HepG2 (cell line): ENCODE data around the gene ZMIZ1. TPM values are rescaled to one million over a fixed set of nuclear protein-coding genes. Genes with fewer than 3 reads are reported as not detected.

Experiments used
- ATAC-seq: fragments of 200-7000 bp; cut with Tn5 transposase; 3 replicates; pipeline ENCODE4 v1.9.1; 2020; ENCODE audit warnings: mild to moderate bottlenecking, moderate library complexity
- BruUV-seq: library from RNA; stranded (reverse); fragments of 400-500 nt; replicated peaks from 2 replicates; lab custom pipeline; 2021; lab: Mats Ljungman, UMichigan
- CTCF ChIA-PET: fragments of 300-600 bp; formaldehyde crosslinking; extraction: SDS; loops from one replicate; lab custom pipeline; 2021; ENCODE audit warnings: low total read pairs, inconsistent platforms, low intra/inter-chr PET ratio; lab: Yijun Ruan, JAX
- POLR2A ChIA-PET: fragments of 350-600 bp; sonication (Branson Sonifier 250); formaldehyde crosslinking; loops from one replicate; lab custom pipeline; 2020; ENCODE audit warnings: antibody characterized with exemption, inconsistent platforms; lab: Yijun Ruan, JAX
- DNase-seq: peaks from one replicate; pipeline ENCODE4 v3.0.0-alpha.2; 2015; ENCODE audit warnings: low spot score
- FAIRE-seq: peaks from 3 replicates; lab custom pipeline; 2011; peaks lifted over from hg19 to GRCh38; lab: Jason Lieb, UNC
- H2AFZ ChIP-seq: one replicate; pipeline ENCODE4 v1.6.1; 2011; ENCODE audit warnings: low read length, inconsistent platforms
- H3K27ac ChIP-seq: fragments of 300-600 bp; 3 replicates; pipeline ENCODE4 v1.8.0; 2011; ENCODE audit warnings: mixed run types, mild to moderate bottlenecking, mixed read lengths, low read length, inconsistent platforms; ENCODE audit not compliant: insufficient read depth; ENCODE audit errors: extremely low read length
- H3K27me3 ChIP-seq, 2 experiments: fragments of 200-600 bp in 1 of 2; 2 replicates in 1 of 2; 3 replicates in 1 of 2; pipeline versions ENCODE4 v1.6.0 to v1.8.0; 2011; ENCODE audit warnings: low read length in 2 of 2, mild to moderate bottlenecking in 2 of 2, moderate library complexity in 2 of 2, inconsistent platforms in 1 of 2; ENCODE audit not compliant: insufficient read depth in 2 of 2, control insufficient read depth in 1 of 2
- H3K36me3 ChIP-seq, 2 experiments: fragments of 200-600 bp in 1 of 2; replicated peaks in 1 of 2; 2 replicates in 1 of 2; 3 replicates in 1 of 2; pipeline versions ENCODE4 v1.5.1 to v1.8.0; 2011; ENCODE audit warnings: low read length in 2 of 2, inconsistent platforms in 1 of 2; ENCODE audit not compliant: insufficient read depth in 2 of 2, control insufficient read depth in 1 of 2
- H3K4me1 ChIP-seq: 2 replicates; pipeline ENCODE4 v1.5.1; 2012; ENCODE audit warnings: low read length, inconsistent platforms; ENCODE audit not compliant: insufficient read depth
- H3K4me2 ChIP-seq: 2 replicates; pipeline ENCODE4 v1.6.0; 2011; ENCODE audit warnings: low read depth, low read length, inconsistent platforms
- H3K4me3 ChIP-seq, 3 experiments: fragments of 200-600 bp in 1 of 3; sonication (generic), shearing (Covaris generic) in 1 of 3; replicated peaks in 1 of 3; 2 replicates each; pipeline ENCODE4 v1.5.1; 2011 to 2016; ENCODE audit warnings: low read length in 3 of 3, inconsistent platforms in 2 of 3, low read depth in 2 of 3, mild to moderate bottlenecking in 2 of 3, control low read depth in 1 of 3, mixed read lengths in 1 of 3; ENCODE audit not compliant: insufficient read depth in 1 of 3
- H3K79me2 ChIP-seq: one replicate; pipeline ENCODE4 v1.6.1; 2011; ENCODE audit warnings: low read length, inconsistent platforms; ENCODE audit not compliant: insufficient read depth
- H3K9ac ChIP-seq: 2 replicates; pipeline ENCODE4 v1.6.0; 2011; ENCODE audit warnings: mild to moderate bottlenecking, low read depth, low read length, inconsistent platforms; ENCODE audit not compliant: insufficient read depth
- H3K9me3 ChIP-seq: 2 replicates; pipeline ENCODE4 v1.5.1; 2012; ENCODE audit warnings: mild to moderate bottlenecking, low read length
- H4K20me1 ChIP-seq: 2 replicates; pipeline ENCODE4 v1.6.0; 2011; ENCODE audit warnings: inconsistent platforms, mild to moderate bottlenecking, low read length, moderate library complexity; ENCODE audit not compliant: insufficient read depth
- BCL3 ChIP-seq: sonication (generic); formaldehyde crosslinking; IDR thresholded peaks from 2 replicates; pipeline ENCODE4 v1.5.1; 2020; ENCODE audit warnings: mild to moderate bottlenecking, missing genetic modification reagents, moderate library complexity
- GATAD2A ChIP-seq: IDR thresholded peaks from 2 replicates; pipeline ENCODE4 v1.6.1; 2016
- GFI1 ChIP-seq: sonication (generic); formaldehyde crosslinking; IDR thresholded peaks from 2 replicates; pipeline ENCODE4 v1.5.0; 2020; ENCODE audit warnings: missing genetic modification reagents, mild to moderate bottlenecking, borderline replicate concordance
- HOXA9 ChIP-seq: sonication (generic); formaldehyde crosslinking; IDR thresholded peaks from 2 replicates; pipeline ENCODE4 v1.8.1; 2022; ENCODE audit warnings: missing genetic modification reagents, mild to moderate bottlenecking, moderate library complexity, borderline replicate concordance
- MXD4 ChIP-seq: IDR thresholded peaks from 2 replicates; pipeline ENCODE4 v1.6.1; 2016; ENCODE audit warnings: mild to moderate bottlenecking, missing biosample characterization, missing genetic modification reagents
- MYNN ChIP-seq: sonication (generic); formaldehyde crosslinking; IDR thresholded peaks from 2 replicates; pipeline ENCODE4 v1.4.0; 2020; ENCODE audit warnings: mild to moderate bottlenecking, low read depth, missing genetic modification reagents
- RARG ChIP-seq: sonication (generic); formaldehyde crosslinking; IDR thresholded peaks from 2 replicates; pipeline ENCODE4 v1.4.0; 2020; ENCODE audit warnings: low read depth, mild to moderate bottlenecking, missing genetic modification reagents
- RBM22 ChIP-seq: fragments of 200-400 bp; formaldehyde crosslinking; optimal IDR thresholded peaks from 2 replicates; pipeline ENCODE3; 2017; ENCODE audit warnings: mild to moderate bottlenecking, low read length, moderate library complexity
- SIX1 ChIP-seq: sonication (generic); formaldehyde crosslinking; IDR thresholded peaks from 2 replicates; pipeline ENCODE4 v1.4.0; 2020; ENCODE audit warnings: missing genetic modification reagents, borderline replicate concordance
- XRCC5 ChIP-seq: fragments of 200-400 bp; formaldehyde crosslinking; optimal IDR thresholded peaks from 2 replicates; pipeline ENCODE3; 2017; ENCODE audit warnings: mild to moderate bottlenecking, low read length
- ZBTB7B ChIP-seq: sonication (generic); formaldehyde crosslinking; IDR thresholded peaks from 2 replicates; pipeline ENCODE4 v1.4.0; 2020; ENCODE audit warnings: missing genetic modification reagents
- ZNF124 ChIP-seq: sonication (generic); formaldehyde crosslinking; IDR thresholded peaks from 2 replicates; pipeline ENCODE4 v1.4.0; 2020; ENCODE audit warnings: missing genetic modification reagents
- ZNF296 ChIP-seq: sonication (generic); formaldehyde crosslinking; conservative IDR thresholded peaks from 2 replicates; pipeline ENCODE4 v1.5.0; 2020; ENCODE audit warnings: mild to moderate bottlenecking, missing genetic modification reagents
- ZNF629 ChIP-seq: sonication (generic); formaldehyde crosslinking; conservative IDR thresholded peaks from 2 replicates; pipeline ENCODE4 v1.5.0; 2020; ENCODE audit warnings: missing genetic modification reagents
- ZNF737 ChIP-seq: sonication (generic); formaldehyde crosslinking; IDR thresholded peaks from 2 replicates; pipeline ENCODE4 v1.5.0; 2020; ENCODE audit warnings: missing genetic modification reagents, mild to moderate bottlenecking, borderline replicate concordance
- ZNF768 ChIP-seq: sonication (generic); formaldehyde crosslinking; IDR thresholded peaks from 2 replicates; pipeline ENCODE4 v1.4.0; 2020; ENCODE audit warnings: missing genetic modification reagents
- WGBS: methylation state at CpG from one replicate; pipeline ENCODE4 v1.1.6; 2017; ENCODE audit warnings: low lambda C conversion rate; 5-methylcytosine and 5-hydroxymethylcytosine counted together
- in situ Hi-C: cut with HindIII; loops from 2 replicates; pipeline ENCODE4 v1.10.0; 2017; ENCODE audit warnings: low pct_unique_long_range_greater_than_20kb; ENCODE audit not compliant: extremely low pct_ligation_motif_present
- intact Hi-C: fragments of 100-400 bp; cut with micrococcal nuclease; formaldehyde crosslinking; loops from one replicate; pipeline ENCODE4 v1.10.0; 2022; ENCODE audit not compliant: unreplicated experiment
- polyA plus RNA-seq, 8 experiments: library from polyadenylated mRNA; depleted of rRNA in 3 of 8; stranded (reverse) in 7 of 8; unstranded in 1 of 8; fragments of >200 nt; fragmentation: Illumina TruSeq in 4 of 8; extraction: Trizol in 4 of 8; gene quantifications; 2 replicates each; pipeline versions ENCODE4 v1.2.1 to v1.2.3, GENCODE V29; 2011 to 2016; ENCODE audit warnings: low read depth in 4 of 8, missing spikeins in 1 of 8, mixed read lengths in 1 of 8; ENCODE audit not compliant: insufficient read depth in 1 of 8
- total RNA-seq, 5 experiments: library from RNA; depleted of rRNA; stranded (reverse); fragments of >200 nt; fragmentation: Illumina TruSeq; extraction: Trizol; gene quantifications; 2 replicates each; pipeline ENCODE4 v1.2.3, GENCODE V29; 2016; ENCODE audit warnings: low read depth in 1 of 5

ZMIZ1 gene
- total and polyA plus RNA-seq, 2 of the 13 experiments (the other 11 are each of a cell fraction or from before 2014, with no cell fraction given), result 5.3 to 10.2 TPM

DNA sequence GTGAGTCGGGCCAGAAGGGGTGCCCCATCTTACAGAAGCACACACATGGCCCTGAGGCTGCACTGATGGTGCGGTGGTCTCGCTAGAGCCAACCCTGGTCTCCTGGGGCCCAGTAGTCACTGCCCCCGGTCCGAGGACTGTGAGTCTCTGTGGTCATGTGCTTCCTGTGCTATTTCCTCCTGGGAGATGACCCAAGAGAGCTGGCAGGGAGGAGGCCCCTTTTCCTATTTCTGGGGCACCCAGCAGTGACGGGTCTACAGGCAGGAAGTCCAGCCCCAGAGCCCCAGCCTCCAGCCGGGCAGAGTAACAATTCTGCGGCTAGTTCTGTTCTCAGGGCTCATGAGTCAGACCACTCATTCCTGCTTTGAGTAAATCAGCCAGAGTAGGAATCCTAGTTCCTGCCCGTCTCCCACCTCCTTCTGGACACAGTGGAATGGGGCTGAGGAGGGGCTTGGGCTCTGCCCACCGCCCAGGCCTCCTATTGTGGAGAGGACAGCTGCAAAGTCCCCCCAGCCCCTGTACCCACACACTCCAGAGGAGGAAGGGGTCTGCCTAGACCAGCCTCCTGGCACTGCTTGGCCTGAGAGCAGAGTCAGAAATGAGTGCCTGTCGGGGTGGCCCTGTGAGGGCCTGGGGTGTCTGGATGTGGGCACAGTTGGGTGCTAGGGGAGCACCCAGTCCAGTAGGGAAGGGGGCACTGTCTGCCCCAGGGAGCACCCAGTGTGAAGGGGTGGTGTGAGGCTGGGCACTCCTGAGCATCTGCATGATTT is 198.0 kb downstream of the ZMIZ1 start:
- Histone ChIP-seq H3K36me3 (peaks cover 40 to 83% of the 10 kb centered on the region in 2 experiments), H3K4me2 (no peak overlapping the region), H3K27me3 (no peaks in the 10 kb centered on the region), H3K79me2 (no peaks in the 10 kb centered on the region), H3K9me3 (no peaks in the 10 kb centered on the region), H3K4me1 (peaks cover 2% of the 10 kb centered on the region), H4K20me1 (peaks cover 28% of the 10 kb centered on the region; the same call in 1 of the 2 replicates), H2AFZ (no peak overlapping the region), H3K27ac (no peak overlapping the region), H3K4me3 (no peak overlapping the region), H3K9ac (no peak overlapping the region)
- intact Hi-C loops (no loop called here), in situ Hi-C loops (no loop called here)
- DNase-seq (no peak), ATAC-seq (no peak), FAIRE-seq (no peak)
- ChIA-PET CTCF (no interaction called here), POLR2A (no interaction called here)
- 88% methylated on average over 3 of the region's 11 CpGs for WGBS
- no TSS peak for BruUV-seq
- TF ChIP-seq BCL3 (no peak), ZNF124 (no peak), ZNF296 (no peak)

DNA sequence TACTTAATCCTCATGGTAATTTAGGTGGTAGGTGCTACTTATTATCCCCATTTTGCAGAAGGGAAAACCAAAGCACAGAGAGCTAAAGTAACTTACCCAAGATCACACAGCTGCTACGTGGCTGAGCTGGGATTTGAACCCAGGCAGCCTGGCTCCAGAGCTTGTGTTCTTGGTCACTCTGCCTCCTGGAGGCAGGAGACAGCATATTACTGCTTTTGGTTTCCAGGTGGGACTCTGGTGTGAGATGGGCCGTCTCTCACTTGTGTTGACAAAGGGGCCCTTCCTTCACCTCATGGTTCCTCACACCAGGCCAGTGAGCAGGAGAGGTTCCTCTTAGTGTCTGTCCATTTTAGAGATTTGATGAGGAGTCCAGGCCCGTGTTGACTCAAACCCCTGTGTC is 198.7 kb downstream of the ZMIZ1 start:
- in situ Hi-C loops (no loop called here), intact Hi-C loops (no loop called here)
- WGBS, result 96% methylated on average over 3 of the region's 3 CpGs
- Histone ChIP-seq H3K9ac (no peak overlapping the region), H3K4me1 (no peaks in the 10 kb centered on the region), H3K9me3 (no peaks in the 10 kb centered on the region), H3K4me2 (no peak overlapping the region), H3K4me3 (no peak overlapping the region), H3K27me3 (no peaks in the 10 kb centered on the region), H2AFZ (no peak overlapping the region), H4K20me1 (peaks cover 28% of the 10 kb centered on the region; the same call in 1 of the 2 replicates), H3K79me2 (no peaks in the 10 kb centered on the region), H3K27ac (no peak overlapping the region), H3K36me3 (peaks cover 37 to 75% of the 10 kb centered on the region in 2 experiments)
- FAIRE-seq, result no peak
- BruUV-seq, result no TSS peak
- TF ChIP-seq XRCC5 (no peak), GFI1 (CRISPR knock-in tag) (no peak), MYNN (CRISPR knock-in tag) (no peak), HOXA9 (CRISPR knock-in tag) (no peak), GATAD2A (CRISPR knock-in tag) (no peak), RBM22 (peak; percentile 50), SIX1 (CRISPR knock-in tag) (no peak), ZNF737 (no peak), ZNF629 (0 out of 2 replicates have a peak, but pooled peaks have one; percentile 23), ZNF768 (CRISPR knock-in tag) (peak; percentile 60), ZBTB7B (no peak), RARG (CRISPR knock-in tag) (no peak), MXD4 (no peak)
- ATAC-seq, result no peak
- ChIA-PET CTCF (no interaction called here), POLR2A (no interaction called here)
- no peak for DNase-seq
